GM18505 (cell line): ENCODE measurements around the gene EDARADD.

Experiments used
- ATAC-seq: cut with Tn5 transposase; IDR thresholded peaks from one replicate; pipeline ENCODE4 v1.9.1; 2021; ENCODE audit not compliant: unreplicated experiment
- POLR2A ChIP-seq: IDR thresholded peaks from 4 replicates; pipeline ENCODE4 v1.6.1; 2011; ENCODE audit warnings: borderline replicate concordance; ENCODE audit not compliant: insufficient read depth, insufficient read length; ENCODE audit errors: extremely low read depth

The EDARADD gene

GRCh38 chr1:236516929-236517704 is 123.0 kb downstream of the EDARADD start:
- ATAC-seq, result no peak
- no peak for TF ChIP-seq POLR2A

- ATAC-seq, result no peak
- TF ChIP-seq POLR2A, result no peak
These were observed 124.2 kb downstream of the EDARADD start for GRCh38 chr1:236518322-236518721.

- ATAC-seq, result no peak
- no peak for TF ChIP-seq POLR2A
These were observed 126.4 kb downstream of the EDARADD start for GRCh38 chr1:236520445-236521005.

GRCh38 chr1:236522937-236523703 is 129.0 kb downstream of the EDARADD start:
- TF ChIP-seq POLR2A, result no peak
- no peak for ATAC-seq

- TF ChIP-seq POLR2A, result no peak
- ATAC-seq, result peak; percentile 66
These were observed 129.6 kb downstream of the EDARADD start, which contains the start of gene LGALS8 for GRCh38 chr1:236523704-236524141. LGALS8 (plus strand) TSS chr1:236523982; CDS start chr1:236526071, 2,089 bp downstream.

- peak; percentile 64 for TF ChIP-seq POLR2A
- ATAC-seq, result peak; percentile 81
These were observed 130.2 kb downstream of the EDARADD start for GRCh38 chr1:236524142-236524894.

GRCh38 chr1:236524895-236525184 is 130.8 kb downstream of the EDARADD start:
- no peak for ATAC-seq
- no peak for TF ChIP-seq POLR2A

GRCh38 chr1:236526079-236526478 is 132.0 kb downstream of the EDARADD start:
- no peak for TF ChIP-seq POLR2A
- no peak for ATAC-seq

GRCh38 chr1:236530286-236530685 is 136.2 kb downstream of the EDARADD start:
- ATAC-seq, result no peak
- TF ChIP-seq POLR2A, result no peak

GRCh38 chr1:236530959-236531358 is 136.9 kb downstream of the EDARADD start:
- no peak for TF ChIP-seq POLR2A
- no peak for ATAC-seq

GRCh38 chr1:236532850-236533249 is 138.8 kb downstream of the EDARADD start:
- no peak for ATAC-seq
- no peak for TF ChIP-seq POLR2A

- no peak for ATAC-seq
These were observed 140.1 kb downstream of the EDARADD start for GRCh38 chr1:236534151-236534651.

More at GRCh38 chr1:236534151-236534651, 140.1 kb downstream of the EDARADD start:
- no peak for TF ChIP-seq POLR2A
